Measurements from ENCODE around the gene PYCR2. TPM values are rescaled to one million over a fixed set of nuclear protein-coding genes. Genes with fewer than 3 reads are reported as not detected.

The PYCR2 gene
- polyA plus RNA-seq, 2 of the 4 experiments (the other 2 are of a cell fraction) = 45.4 to 50.5 TPM

GRCh38 chr1:225962440-225962975, 38.5 kb upstream of the PYCR2 start:
- peak overlapping the region in 1 of 2 experiments; percentile 45; a peak in 2 of 6 replicates for H3K27ac ChIP-seq
- peak overlapping the region; percentile 26; the same call in 2 of the 3 replicates for H3K4me3 ChIP-seq
- FAIRE-seq (no peak), ATAC-seq (peak; percentile 98 to 100), DNase-seq (ENCODE audit: low read depth in 1 of 2, low spot score in 1 of 2) (peak; percentile 64 to 71)
- H3K4me1 ChIP-seq = no peaks in the 10 kb centered on the region
- peak overlapping the region; percentile 68 for H3K4me2 ChIP-seq
- WGBS (ENCODE audit: missing lambda C conversion rate) = 27% methylated on average over 21 of the region's 21 CpGs
- ChIA-PET POLR2A (interaction anchor here (0.6 kb wide), 1 partner anchor 38 kb away, joined by 3 read pairs; the partner anchor contains the start of gene PYCR2), CTCF (interaction anchor here (0.6 to 4.5 kb wide), 29 partner anchors 7 to 644 kb away, joined by 3 to 26 read pairs (median 4); partner anchors contain the start of gene LEFTY1)
- peak; percentile 59; the same call in 1 of the 2 replicates for TF ChIP-seq HOXB5 (CRISPR knock-in tag; IDR thresholded peaks at IDR 0.05)
- TF ChIP-seq CTCF (IDR thresholded peaks at IDR 0.05) = peak; percentile 81
- no peak for TF ChIP-seq PHF8 (IDR thresholded peaks at IDR 0.05; ENCODE audit: borderline replicate concordance, low read depth)
- TF ChIP-seq RAD21 (conservative IDR thresholded peaks at IDR 0.05 in 1 of 2, IDR thresholded peaks at IDR 0.05 in 1 of 2) = peak; percentile 59 to 62
- peak; percentile 44; the same call in 1 of the 2 replicates for TF ChIP-seq EHF (CRISPR knock-in tag; IDR thresholded peaks at IDR 0.05)
- TF ChIP-seq SMC3 (IDR thresholded peaks at IDR 0.05) = peak; percentile 46; the same call in 2 of the 3 replicates
- no peaks in the 10 kb centered on the region for H3K9me3 ChIP-seq

- Histone ChIP-seq H3K9me3 (no peaks in the 10 kb centered on the region), H3K4me1 (no peaks in the 10 kb centered on the region), H3K4me3 (peak overlapping the region; percentile 26; the same call in 2 of the 3 replicates), H3K27ac (peak overlapping the region in 1 of 2 experiments; percentile 45; a peak in 2 of 6 replicates), H3K4me2 (peak overlapping the region; percentile 68)
- ATAC-seq (peak in 1 of 2 experiments; percentile 62; a peak in 3 of 6 replicates), DNase-seq (ENCODE audit: low read depth in 1 of 2, low spot score in 1 of 2) (no peak), FAIRE-seq (no peak)
- POLR2A ChIA-PET = interaction anchor here (0.6 kb wide), 2 partner anchors 38 to 249 kb away, joined by 3 to 5 read pairs; partner anchors contain the start of gene PYCR2
- CTCF ChIA-PET = interaction anchor here (0.9 to 4.5 kb wide), 23 partner anchors 10 to 643 kb away, joined by 3 to 26 read pairs (median 5); partner anchors contain the start of gene LEFTY1
- WGBS (ENCODE audit: missing lambda C conversion rate) = 29% methylated on average over 20 of the region's 20 CpGs
- no peak for TF ChIP-seq CBX8 (IDR thresholded peaks at IDR 0.05)
- TF ChIP-seq MYC (IDR thresholded peaks at IDR 0.05; ENCODE audit: borderline replicate concordance, low read length) = no peak
- no peak for TF ChIP-seq SMC3 (IDR thresholded peaks at IDR 0.05)
- TF ChIP-seq FOXS1 (CRISPR knock-in tag; IDR thresholded peaks at IDR 0.05) = no peak
- no peak for TF ChIP-seq PBX3 (IDR thresholded peaks at IDR 0.05)
- no peak for TF ChIP-seq CBX2 (IDR thresholded peaks at IDR 0.05; ENCODE audit: borderline replicate concordance, low read depth)
- no peak for TF ChIP-seq CTCF (IDR thresholded peaks at IDR 0.05)
- no peak for TF ChIP-seq ATOH8 (CRISPR knock-in tag; IDR thresholded peaks at IDR 0.05; ENCODE audit: low read depth)
- TF ChIP-seq BHLHE40 (IDR thresholded peaks at IDR 0.05; ENCODE audit: low read depth, low read length) = no peak
- no peak for TF ChIP-seq HOXB13 (CRISPR knock-in tag; IDR thresholded peaks at IDR 0.05; ENCODE audit: low read depth)
Measured at GRCh38 chr1:225961659-225962439, 37.8 kb upstream of the PYCR2 start.

Measured in A549 (cell line).